GM12873 (cell line): Measurements from ENCODE around the gene LIN28B.

Experiments
- TF ChIP-seq, protein P1 (sequence below): IDR thresholded peaks from 2 replicates; pipeline ENCODE4 v1.5.1; 2012; ENCODE audit warnings: low read depth, mild to moderate bottlenecking, moderate library complexity, low read length, control low read depth; ENCODE audit not compliant: insufficient read depth; ENCODE audit errors: missing control alignments

Gene LIN28B

DNA sequence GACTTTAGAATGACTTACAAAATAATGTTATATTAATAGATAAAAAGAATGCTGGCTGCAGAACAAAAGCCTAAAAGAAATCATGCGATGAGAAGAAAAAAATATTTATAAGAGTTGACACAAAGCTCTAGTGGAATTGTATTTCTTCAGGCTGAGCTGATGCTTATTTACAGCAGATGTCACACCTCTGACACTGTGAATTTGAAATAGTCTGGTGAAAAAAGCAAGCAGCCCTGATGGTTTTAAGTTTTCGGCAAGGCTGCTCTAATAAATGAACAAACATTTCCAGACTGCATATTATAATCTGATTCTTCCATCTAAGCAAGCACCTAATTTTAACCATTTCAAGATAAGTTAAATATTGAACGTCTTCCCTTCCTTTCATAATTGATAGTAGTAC is 109.9 kb downstream of the LIN28B start:
- TF ChIP-seq, protein P1, sequence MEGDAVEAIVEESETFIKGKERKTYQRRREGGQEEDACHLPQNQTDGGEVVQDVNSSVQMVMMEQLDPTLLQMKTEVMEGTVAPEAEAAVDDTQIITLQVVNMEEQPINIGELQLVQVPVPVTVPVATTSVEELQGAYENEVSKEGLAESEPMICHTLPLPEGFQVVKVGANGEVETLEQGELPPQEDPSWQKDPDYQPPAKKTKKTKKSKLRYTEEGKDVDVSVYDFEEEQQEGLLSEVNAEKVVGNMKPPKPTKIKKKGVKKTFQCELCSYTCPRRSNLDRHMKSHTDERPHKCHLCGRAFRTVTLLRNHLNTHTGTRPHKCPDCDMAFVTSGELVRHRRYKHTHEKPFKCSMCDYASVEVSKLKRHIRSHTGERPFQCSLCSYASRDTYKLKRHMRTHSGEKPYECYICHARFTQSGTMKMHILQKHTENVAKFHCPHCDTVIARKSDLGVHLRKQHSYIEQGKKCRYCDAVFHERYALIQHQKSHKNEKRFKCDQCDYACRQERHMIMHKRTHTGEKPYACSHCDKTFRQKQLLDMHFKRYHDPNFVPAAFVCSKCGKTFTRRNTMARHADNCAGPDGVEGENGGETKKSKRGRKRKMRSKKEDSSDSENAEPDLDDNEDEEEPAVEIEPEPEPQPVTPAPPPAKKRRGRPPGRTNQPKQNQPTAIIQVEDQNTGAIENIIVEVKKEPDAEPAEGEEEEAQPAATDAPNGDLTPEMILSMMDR: no peak

DNA sequence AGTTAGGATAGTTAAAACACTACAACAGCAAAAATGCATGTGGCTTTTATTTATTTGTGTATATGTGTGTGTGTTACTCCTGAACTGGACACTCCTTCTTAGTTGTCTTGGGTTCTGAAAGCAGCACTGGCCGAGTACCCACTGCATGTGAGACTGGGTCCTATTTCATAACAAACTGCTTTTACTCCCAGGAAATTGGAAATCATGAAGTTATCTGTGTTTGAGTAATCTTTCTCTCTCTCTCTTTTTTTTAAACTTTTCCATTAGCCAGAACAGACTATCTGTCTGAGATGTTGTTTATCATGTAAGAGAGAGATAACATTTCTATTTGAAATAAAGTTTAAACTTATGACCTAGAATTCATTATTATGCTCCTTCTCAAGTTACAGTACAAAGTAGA is 110.4 kb downstream of the LIN28B start:
- TF ChIP-seq, protein P1: no peak

DNA sequence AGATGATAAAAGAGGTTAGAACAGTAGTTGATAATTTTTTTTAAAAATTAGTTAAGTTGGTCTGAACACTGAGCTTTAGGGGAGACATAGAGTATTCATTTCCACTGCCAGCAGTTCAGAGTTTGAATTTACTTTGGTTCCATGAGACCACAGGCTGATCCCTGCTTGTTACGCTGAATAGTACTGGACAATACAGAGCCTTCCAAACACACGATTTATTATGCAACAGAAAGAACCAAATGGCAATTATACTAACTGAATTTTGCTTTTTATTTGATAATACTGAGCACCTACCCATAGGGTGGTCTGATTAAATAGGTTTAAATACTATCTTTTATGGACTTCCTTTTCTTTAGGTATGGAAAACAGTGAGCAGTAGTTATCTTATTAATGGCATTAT is 111.5 kb downstream of the LIN28B start:
- TF ChIP-seq, protein P1: no peak

DNA sequence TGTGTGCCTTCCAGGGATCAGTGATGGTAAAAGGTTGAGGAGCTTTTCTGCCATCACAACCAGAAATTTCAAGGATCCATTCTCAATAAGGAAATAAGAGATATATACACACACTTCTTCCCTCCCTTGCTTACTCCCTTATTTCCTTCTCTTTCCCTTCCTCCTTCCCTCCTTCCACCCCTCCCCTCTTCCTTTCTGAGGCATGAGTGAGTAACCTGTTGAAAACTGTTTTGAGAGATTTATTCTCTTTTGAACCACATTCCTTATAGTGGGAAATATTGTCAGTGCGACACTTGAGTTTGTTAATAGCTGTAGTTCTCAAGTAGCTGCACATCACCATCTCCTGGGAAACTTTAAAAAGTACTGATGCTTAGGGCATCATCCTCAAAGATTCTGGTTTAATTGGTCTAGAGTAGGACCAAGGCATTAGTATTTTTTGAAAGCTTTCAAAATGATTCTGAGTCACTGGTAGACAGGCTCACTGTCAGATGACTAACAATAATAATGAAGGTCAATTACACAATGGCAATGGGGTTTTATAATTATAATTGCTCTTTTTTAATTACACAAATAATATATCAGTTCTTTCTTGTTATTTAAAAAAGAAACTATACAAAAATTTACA is 113.0 kb downstream of the LIN28B start:
- TF ChIP-seq, protein P1: no peak

DNA sequence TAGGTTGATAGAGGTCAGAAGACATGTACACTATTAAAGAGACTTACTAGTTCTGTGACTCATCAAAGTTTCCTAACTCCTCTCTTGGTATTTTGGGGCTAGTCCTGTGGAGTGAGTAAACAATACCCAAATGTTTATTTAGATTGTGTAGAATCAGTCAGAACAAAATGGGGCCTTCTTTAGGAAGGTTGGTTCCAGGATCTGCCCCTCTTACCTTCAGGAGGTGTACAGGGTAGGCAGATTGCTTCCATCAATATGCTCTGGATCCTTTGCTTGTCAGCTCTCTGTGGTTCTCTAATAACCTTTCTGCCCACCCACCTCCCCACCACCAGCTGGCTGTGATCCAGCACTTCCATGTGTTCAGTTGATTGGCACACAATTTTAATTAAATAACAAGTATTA is 115.9 kb downstream of the LIN28B start:
- TF ChIP-seq, protein P1: no peak

DNA sequence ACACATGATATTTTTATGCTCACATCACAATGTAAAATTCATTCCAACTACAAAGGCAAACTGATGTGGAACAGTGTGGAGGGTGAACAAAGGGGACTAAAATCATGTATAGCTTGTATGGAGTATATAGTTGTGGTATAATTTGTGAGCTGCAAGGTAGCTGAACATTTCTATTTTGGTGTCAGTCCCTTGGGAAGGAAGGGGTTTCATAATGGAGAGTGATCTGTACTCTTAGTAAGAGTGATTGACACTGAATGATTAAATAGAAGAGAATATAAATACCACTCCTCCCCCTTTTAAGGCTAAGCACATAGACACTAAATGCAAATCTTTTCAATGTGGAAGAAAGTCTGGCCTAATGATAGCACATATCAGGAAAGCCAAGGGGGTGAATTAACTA is 118.3 kb downstream of the LIN28B start:
- TF ChIP-seq, protein P1: no peak

DNA sequence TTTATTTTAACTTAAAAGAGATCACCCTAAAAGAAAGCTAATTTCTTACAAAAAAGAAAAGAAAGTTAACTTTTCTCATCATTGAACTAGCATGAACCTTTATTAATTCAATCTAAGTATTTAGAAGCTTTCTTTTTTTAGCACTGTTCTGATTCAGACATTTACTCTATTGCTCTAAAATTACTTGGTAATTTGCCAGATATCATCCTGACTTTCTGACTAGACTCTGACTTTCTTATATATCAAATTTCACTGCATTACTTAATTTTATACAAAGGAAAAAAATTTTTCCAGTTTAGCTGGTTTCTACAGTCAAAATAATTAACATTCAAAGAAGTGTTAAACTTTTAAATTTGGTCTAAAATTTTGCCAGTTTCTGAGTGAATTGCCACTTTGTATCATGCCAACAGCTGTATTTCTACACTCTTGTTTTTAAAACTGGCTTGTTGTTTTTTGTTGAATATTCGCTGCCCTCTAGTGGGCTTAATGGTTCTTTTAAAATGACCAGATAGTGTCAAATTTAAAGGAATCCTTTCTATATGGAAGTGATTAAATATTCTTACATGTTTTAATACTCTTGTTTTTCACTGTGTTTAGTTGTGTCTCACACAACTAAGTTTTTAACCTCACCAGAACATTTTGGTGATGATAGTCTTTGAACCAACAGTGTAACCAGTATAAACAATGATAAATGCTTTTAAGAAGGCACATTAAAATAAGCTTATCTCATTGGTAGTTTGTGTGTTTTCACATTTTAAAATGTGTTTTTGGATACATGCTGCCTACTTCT is 120.9 kb downstream of the LIN28B start:
- TF ChIP-seq, protein P1: peak; percentile 24
